DND-41 (cell line): Measurements from ENCODE around the gene DNM3.

Source experiments
- ATAC-seq: fragments of 200-7000 bp; cut with Tn5 transposase; 3 replicates; pipeline ENCODE4 v1.9.1; 2021; ENCODE audit warnings: low read depth; ENCODE audit not compliant: insufficient read depth
- DNase-seq: peaks from one replicate; pipeline ENCODE4 v3.0.0-alpha.2; 2020
- H2AFZ ChIP-seq: 2 replicates; pipeline ENCODE4 v1.6.0; 2012; ENCODE audit warnings: low read depth, low read length
- H3K27ac ChIP-seq: 2 replicates; pipeline ENCODE4 v1.5.1; 2012; ENCODE audit warnings: low read length, inconsistent platforms
- H3K27me3 ChIP-seq: fragments of 200-600 bp; sonication (generic); 2 replicates; pipeline ENCODE4 v1.6.0; 2012; ENCODE audit warnings: low read length, mild to moderate bottlenecking, inconsistent platforms; ENCODE audit not compliant: insufficient read depth, poor library complexity
- H3K36me3 ChIP-seq: 2 replicates; pipeline ENCODE4 v1.5.1; 2012; ENCODE audit warnings: low read length, inconsistent platforms; ENCODE audit not compliant: insufficient read depth
- H3K4me1 ChIP-seq: 2 replicates; pipeline ENCODE4 v1.5.1; 2012; ENCODE audit warnings: mild to moderate bottlenecking, low read length; ENCODE audit not compliant: insufficient read depth
- H3K4me2 ChIP-seq: 2 replicates; pipeline ENCODE4 v1.6.0; 2012; ENCODE audit warnings: mild to moderate bottlenecking, moderate library complexity, low read length, inconsistent platforms; ENCODE audit not compliant: insufficient read depth
- H3K4me3 ChIP-seq, 2 experiments: fragments of 200-600 bp in 1 of 2; shearing (Covaris generic) in 1 of 2; 2 replicates each; pipeline ENCODE4 v1.5.1; 2012 to 2016; ENCODE audit warnings: inconsistent platforms in 2 of 2, low read length in 2 of 2, mild to moderate bottlenecking in 2 of 2, low read depth in 1 of 2, moderate library complexity in 1 of 2
- H3K79me2 ChIP-seq: 2 replicates; pipeline ENCODE4 v1.6.0; 2012; ENCODE audit warnings: low read length, inconsistent platforms; ENCODE audit not compliant: insufficient read depth
- H3K9ac ChIP-seq: 2 replicates; pipeline ENCODE4 v1.6.0; 2012; ENCODE audit warnings: low read depth, mild to moderate bottlenecking, inconsistent platforms, low read length, moderate library complexity
- H3K9me3 ChIP-seq: 2 replicates; pipeline ENCODE4 v1.5.1; 2012; ENCODE audit warnings: low read length, moderate library complexity, mild to moderate bottlenecking, inconsistent platforms; ENCODE audit not compliant: insufficient read depth, severe bottlenecking
- H4K20me1 ChIP-seq: 2 replicates; pipeline ENCODE4 v1.6.0; 2012; ENCODE audit warnings: low read length; ENCODE audit not compliant: insufficient read depth
- CTCF ChIP-seq: IDR thresholded peaks from 2 replicates; pipeline ENCODE4 v1.5.1; 2012; ENCODE audit warnings: borderline replicate concordance, low read length, moderate library complexity, mild to moderate bottlenecking; ENCODE audit not compliant: poor library complexity, severe bottlenecking; ENCODE audit errors: extremely low read depth
- EZH2 ChIP-seq: IDR thresholded peaks from 3 replicates; pipeline ENCODE4 v1.6.1; 2012; ENCODE audit warnings: borderline replicate concordance, low read depth, mild to moderate bottlenecking, moderate library complexity, low read length, inconsistent platforms; ENCODE audit not compliant: severe bottlenecking

DNM3 gene

GRCh38 chr1:171805395-171806115, 35.7 kb upstream of the DNM3 start:
- Histone ChIP-seq H3K9ac (no peak overlapping the region), H3K4me1 (no peaks in the 10 kb centered on the region), H3K4me2 (no peak overlapping the region), H3K27me3 (no peaks in the 10 kb centered on the region), H3K36me3 (no peaks in the 10 kb centered on the region), H2AFZ (no peak overlapping the region), H4K20me1 (no peaks in the 10 kb centered on the region), H3K4me3 (no peak overlapping the region), H3K27ac (no peak overlapping the region), H3K9me3 (no peaks in the 10 kb centered on the region), H3K79me2 (no peaks in the 10 kb centered on the region)
- no peak for DNase-seq
- ATAC-seq = no peak
- TF ChIP-seq CTCF (no peak), EZH2 (no peak)

- H3K4me3 ChIP-seq = no peak overlapping the region
- no peak overlapping the region for H3K9ac ChIP-seq
- H3K27me3 ChIP-seq = no peaks in the 10 kb centered on the region
- no peak overlapping the region for H3K27ac ChIP-seq
- ATAC-seq (no peak), DNase-seq (no peak)
- no peaks in the 10 kb centered on the region for H4K20me1 ChIP-seq
- H2AFZ ChIP-seq = no peak overlapping the region
- H3K36me3 ChIP-seq = no peaks in the 10 kb centered on the region
- no peaks in the 10 kb centered on the region for H3K79me2 ChIP-seq
- no peaks in the 10 kb centered on the region for H3K4me1 ChIP-seq
- TF ChIP-seq EZH2 = no peak
- no peak for TF ChIP-seq CTCF
- H3K9me3 ChIP-seq = no peaks in the 10 kb centered on the region
- no peak overlapping the region for H3K4me2 ChIP-seq
Measured at GRCh38 chr1:171807556-171807955, 33.7 kb upstream of the DNM3 start.

GRCh38 chr1:171809834-171810233, 31.5 kb upstream of the DNM3 start:
- Histone ChIP-seq H3K9me3 (no peaks in the 10 kb centered on the region), H3K4me3 (no peak overlapping the region), H3K27ac (no peak overlapping the region), H3K79me2 (no peaks in the 10 kb centered on the region), H2AFZ (no peak overlapping the region), H3K27me3 (no peaks in the 10 kb centered on the region), H3K4me1 (no peaks in the 10 kb centered on the region), H3K4me2 (no peak overlapping the region), H4K20me1 (no peaks in the 10 kb centered on the region), H3K9ac (no peak overlapping the region), H3K36me3 (no peaks in the 10 kb centered on the region)
- TF ChIP-seq CTCF (no peak), EZH2 (no peak)
- ATAC-seq = no peak
- DNase-seq = no peak
